Spleen (tissue), 11 donors: Measurements from ENCODE around the gene PPP2R5E. TPM values are rescaled to one million over a fixed set of nuclear protein-coding genes. Genes with fewer than 3 reads are reported as not detected.

Experiments used
- DNase-seq: peaks from one replicate; pipeline ENCODE4 v3.0.0-alpha.2; 2020
- H3K27ac ChIP-seq, 8 donors: fragments of 200-600 bp; sonication (generic) in 7 of 8; 1 replicate in 4 of 8; 2 replicates in 4 of 8; pipeline versions ENCODE4 v1.5.0 to v1.8.0; 2016 to 2021; ENCODE audit warnings: inconsistent platforms in 4 of 8, mild to moderate bottlenecking in 4 of 8, moderate library complexity in 1 of 8
- H3K27me3 ChIP-seq, 7 donors: fragments of 200-600 bp; sonication (generic) in 6 of 7; replicated peaks in 1 of 7; 1 replicate in 4 of 7; 2 replicates in 3 of 7; pipeline versions ENCODE4 v1.5.0 to v1.8.0; 2016 to 2021; ENCODE audit warnings: inconsistent platforms in 3 of 7, mild to moderate bottlenecking in 1 of 7
- H3K36me3 ChIP-seq, 6 donors: fragments of 200-600 bp; sonication (generic) in 5 of 6; 1 replicate in 4 of 6; 2 replicates in 2 of 6; pipeline versions ENCODE4 v1.5.0 to v1.8.0; 2016 to 2021; ENCODE audit warnings: inconsistent platforms in 2 of 6
- H3K4me1 ChIP-seq, 6 donors: fragments of 200-600 bp; sonication (generic) in 5 of 6; 1 replicate in 3 of 6; 2 replicates in 3 of 6; pipeline versions ENCODE4 v1.5.0 to v1.8.0; 2016 to 2021; ENCODE audit warnings: inconsistent platforms in 3 of 6
- H3K4me3 ChIP-seq, 8 donors: fragments of 200-600 bp; sonication (generic) in 7 of 8; 1 replicate in 4 of 8; 2 replicates in 4 of 8; pipeline versions ENCODE4 v1.5.0 to v1.8.0; 2016 to 2021; ENCODE audit warnings: inconsistent platforms in 4 of 8, mild to moderate bottlenecking in 4 of 8, moderate library complexity in 2 of 8
- H3K9me3 ChIP-seq, 8 donors: fragments of 200-600 bp; sonication (generic) in 7 of 8; 1 replicate in 4 of 8; 2 replicates in 4 of 8; pipeline versions ENCODE4 v1.5.0 to v1.8.0; 2016 to 2021; ENCODE audit warnings: inconsistent platforms in 4 of 8
- CTCF ChIP-seq, 11 experiments: fragments of 200-600 bp in 7 of 11; fragments of 450-650 bp in 4 of 11; sonication (generic) in 4 of 11; IDR thresholded peaks in 8 of 11; conservative IDR thresholded peaks in 3 of 11; 1 replicate in 7 of 11; 2 replicates in 4 of 11; pipeline versions ENCODE4 v1.4.0 to v1.8.0; 2016 to 2021; ENCODE audit warnings: antibody characterized with exemption in 11 of 11, inconsistent platforms in 4 of 11, mild to moderate bottlenecking in 1 of 11
- POLR2A ChIP-seq, 3 donors: fragments of 450-650 bp; IDR thresholded peaks; one replicate each; pipeline ENCODE4 v1.5.1; 2017; ENCODE audit warnings: antibody characterized with exemption in 3 of 3, mild to moderate bottlenecking in 1 of 3
- POLR2AphosphoS5 ChIP-seq, 3 donors: sonication (generic); formaldehyde crosslinking; IDR thresholded peaks; one replicate each; pipeline ENCODE4 v1.5.1; 2017; ENCODE audit warnings: antibody characterized with exemption in 3 of 3
- WGBS, 5 donors: extraction: QIAGEN DNeasy Blood & Tissue Kit in 3 of 5; methylation state at CpG; one replicate each; pipeline versions ENCODE4 v1.1.5 to v1.1.7; 2013 to 2018; 5-methylcytosine and 5-hydroxymethylcytosine counted together
- intact Hi-C: fragments of 100-400 bp; cut with DNase I; formaldehyde crosslinking; loops from one replicate; pipeline ENCODE4 v1.15.0; 2023; ENCODE audit warnings: low total_unique reads
- polyA plus RNA-seq, 3 donors: library from polyadenylated mRNA; stranded (reverse); fragments of 200-250 nt; gene quantifications; one replicate each; pipeline ENCODE4 v1.2.1, GENCODE V29; 2013
- total RNA-seq, 7 donors: library from RNA; depleted of rRNA in 3 of 7; stranded (reverse); fragments of >200 nt in 3 of 7; fragmentation: NEBNext Ultra II Directional in 4 of 7; extraction: Animal tissue kit (Norgen Biotek cat#: 25700) in 4 of 7; gene quantifications; one replicate each; pipeline versions ENCODE4 v1.1.0 to v1.2.1, GENCODE V29; 2016 to 2021
- donor health status: healthy with polysubstance abuse.
- donor health status: DM: no; HTN: no; CAD: no; lungs with moderate emphysema.
- donor health status: DM: no; HTN: no; CAD: no.
- donor health status: Bipolar disorder and iron deficiency.
- donor health status: healthy.
- donor health status: DM: no; HTN: no; CAD: no.
- donor health status: DM: yes; HTN: yes; CAD: no.

PPP2R5E gene
- total and polyA plus RNA-seq, 10 donors = 6.1 to 42.3 (median 29.1) TPM

DNA sequence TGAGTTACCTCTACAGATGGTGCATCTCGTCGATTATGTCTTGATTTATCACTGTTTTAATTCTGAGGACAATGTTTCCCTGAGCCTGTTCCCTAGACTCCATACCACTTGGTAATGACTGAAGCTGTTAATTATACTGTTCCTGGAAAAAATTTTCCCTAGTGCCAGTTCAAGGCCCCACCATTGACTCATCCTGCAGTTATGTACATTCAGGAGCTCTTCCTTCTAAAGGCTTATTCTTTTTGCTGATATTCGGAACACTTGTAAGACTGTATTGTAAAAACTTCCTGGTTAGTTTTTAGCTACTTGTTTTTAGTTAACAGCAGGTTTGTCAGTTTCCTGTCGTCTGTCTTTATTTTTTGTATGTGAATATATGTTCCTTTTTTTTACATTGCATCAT lies 30.4 kb upstream of the PPP2R5E start:
- no peak overlapping the region for H3K27ac ChIP-seq
- no peak overlapping the region for H3K4me3 ChIP-seq
- no peaks in the 10 kb centered on the region for H3K4me1 ChIP-seq
- H3K9me3 ChIP-seq = no peaks in the 10 kb centered on the region
- no peaks in the 10 kb centered on the region for H3K27me3 ChIP-seq
- no peaks in the 10 kb centered on the region for H3K36me3 ChIP-seq
- no peak for DNase-seq
- 52 to 60% (median 54%) methylated on average over 4 of the region's 4 CpGs for WGBS, 5 donors
- TF ChIP-seq CTCF (IDR thresholded peaks at IDR 0.05 in 8 of 11, conservative IDR thresholded peaks at IDR 0.05 in 3 of 11) = no peak
- TF ChIP-seq POLR2AphosphoS5 (IDR thresholded peaks at IDR 0.05) = no peak
- no peak for TF ChIP-seq POLR2A (IDR thresholded peaks at IDR 0.05)
- intact Hi-C loops = no loop called here

DNA sequence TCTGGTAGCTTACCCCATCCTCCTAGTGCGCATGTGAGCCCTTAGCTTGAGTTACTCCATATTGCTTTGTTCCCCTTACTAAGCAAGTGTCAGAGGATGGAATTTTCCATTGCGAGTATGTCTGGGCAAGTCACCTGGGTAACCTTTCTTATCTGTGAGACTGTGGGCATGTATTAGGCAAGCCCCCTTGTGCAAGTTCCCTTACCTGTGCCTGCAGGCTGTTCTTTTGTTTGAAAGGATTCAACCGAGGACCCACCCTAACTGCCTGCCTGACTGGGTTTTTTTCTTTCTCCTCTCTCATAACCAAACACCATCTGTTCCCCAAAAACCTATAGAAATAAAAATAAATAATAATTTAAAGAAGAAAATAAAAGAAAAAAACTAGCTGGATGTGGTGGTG lies 22.3 kb upstream of the PPP2R5E start:
- no peak overlapping the region for H3K4me3 ChIP-seq
- TF ChIP-seq POLR2AphosphoS5 (IDR thresholded peaks at IDR 0.05) (no peak), POLR2A (IDR thresholded peaks at IDR 0.05) (no peak), CTCF (IDR thresholded peaks at IDR 0.05 in 8 of 11, conservative IDR thresholded peaks at IDR 0.05 in 3 of 11) (no peak)
- no peaks in the 10 kb centered on the region for H3K4me1 ChIP-seq
- intact Hi-C loops = no loop called here
- peaks cover 0 to under 1% (median 0%) of the 10 kb centered on the region in 8 donors for H3K9me3 ChIP-seq
- no peaks in the 10 kb centered on the region for H3K36me3 ChIP-seq
- WGBS, 5 donors = 86 to 95% (median 90%) methylated on average over 3 of the region's 3 CpGs
- no peak overlapping the region for H3K27ac ChIP-seq
- peaks cover 0 to 3% (median 0%) of the 10 kb centered on the region in 7 donors for H3K27me3 ChIP-seq
- no peak for DNase-seq

- intact Hi-C loops = no loop called here
- 0 to 45% (median 12%) methylated on average over 1 of the region's 1 CpG for WGBS, 5 donors
- no peaks in the 10 kb centered on the region for H3K36me3 ChIP-seq
- H3K9me3 ChIP-seq = peaks cover 0 to 5% (median 0%) of the 10 kb centered on the region in 8 donors
- peaks cover 0 to 3% (median 0%) of the 10 kb centered on the region in 7 donors for H3K27me3 ChIP-seq
- no peak for TF ChIP-seq POLR2A (IDR thresholded peaks at IDR 0.05)
- no peak for TF ChIP-seq POLR2AphosphoS5 (IDR thresholded peaks at IDR 0.05)
- no peak for TF ChIP-seq CTCF (IDR thresholded peaks at IDR 0.05 in 8 of 11, conservative IDR thresholded peaks at IDR 0.05 in 3 of 11)
- no peaks in the 10 kb centered on the region for H3K4me1 ChIP-seq
- H3K27ac ChIP-seq = no peak overlapping the region
- H3K4me3 ChIP-seq = no peak overlapping the region
- DNase-seq = no peak
These were observed 21.1 kb upstream of the PPP2R5E start for GRCh38 chr14:63564318-63564717.

- Histone ChIP-seq H3K27me3 (peaks cover 0 to 3% (median 0%) of the 10 kb centered on the region in 7 donors), H3K4me3 (no peak overlapping the region), H3K9me3 (peaks cover 0 to 5% (median 0%) of the 10 kb centered on the region in 8 donors), H3K27ac (no peak overlapping the region), H3K4me1 (no peaks in the 10 kb centered on the region), H3K36me3 (no peaks in the 10 kb centered on the region)
- no peak for TF ChIP-seq POLR2AphosphoS5 (IDR thresholded peaks at IDR 0.05)
- TF ChIP-seq POLR2A (IDR thresholded peaks at IDR 0.05) = no peak
- TF ChIP-seq CTCF (IDR thresholded peaks at IDR 0.05 in 8 of 11, conservative IDR thresholded peaks at IDR 0.05 in 3 of 11) = no peak
- no peak for DNase-seq
- intact Hi-C loops = no loop called here
- 81 to 89% (median 86%) methylated on average over 7 of the region's 7 CpGs for WGBS, 5 donors
These were observed 20.3 kb upstream of the PPP2R5E start for GRCh38 chr14:63563370-63564026.
